Ishikawa (cell line): Measurements from ENCODE around the gene CYP24A1.

Experiments
- RAD21 ChIP-seq: IDR thresholded peaks from 2 replicates; pipeline ENCODE4 v1.6.1; 2012; ENCODE audit warnings: low read depth
- TF ChIP-seq, protein P1 (sequence below): IDR thresholded peaks from 2 replicates; pipeline ENCODE4 v1.6.1; 2012; ENCODE audit warnings: low read depth, mild to moderate bottlenecking

DNA sequence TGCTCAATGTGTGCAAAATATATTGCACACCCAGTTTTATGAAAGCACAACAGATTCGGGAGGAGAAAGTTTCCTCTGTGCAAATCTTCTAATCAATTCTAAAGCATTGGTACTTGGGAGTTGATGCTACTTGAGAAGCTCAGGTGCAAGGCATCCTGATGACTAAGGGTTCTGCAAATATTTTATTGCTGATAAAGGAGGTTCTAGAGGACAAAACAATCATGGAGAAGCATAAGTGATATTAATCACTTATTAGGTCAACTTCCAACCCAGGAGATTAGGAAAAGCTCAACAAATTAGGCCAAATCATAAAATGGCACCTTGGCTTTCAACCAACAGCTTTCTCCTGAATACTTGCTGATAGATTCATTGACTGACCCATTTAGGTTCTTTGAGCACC, 27.1 kb downstream of the CYP24A1 start:
- TF ChIP-seq, protein P1, sequence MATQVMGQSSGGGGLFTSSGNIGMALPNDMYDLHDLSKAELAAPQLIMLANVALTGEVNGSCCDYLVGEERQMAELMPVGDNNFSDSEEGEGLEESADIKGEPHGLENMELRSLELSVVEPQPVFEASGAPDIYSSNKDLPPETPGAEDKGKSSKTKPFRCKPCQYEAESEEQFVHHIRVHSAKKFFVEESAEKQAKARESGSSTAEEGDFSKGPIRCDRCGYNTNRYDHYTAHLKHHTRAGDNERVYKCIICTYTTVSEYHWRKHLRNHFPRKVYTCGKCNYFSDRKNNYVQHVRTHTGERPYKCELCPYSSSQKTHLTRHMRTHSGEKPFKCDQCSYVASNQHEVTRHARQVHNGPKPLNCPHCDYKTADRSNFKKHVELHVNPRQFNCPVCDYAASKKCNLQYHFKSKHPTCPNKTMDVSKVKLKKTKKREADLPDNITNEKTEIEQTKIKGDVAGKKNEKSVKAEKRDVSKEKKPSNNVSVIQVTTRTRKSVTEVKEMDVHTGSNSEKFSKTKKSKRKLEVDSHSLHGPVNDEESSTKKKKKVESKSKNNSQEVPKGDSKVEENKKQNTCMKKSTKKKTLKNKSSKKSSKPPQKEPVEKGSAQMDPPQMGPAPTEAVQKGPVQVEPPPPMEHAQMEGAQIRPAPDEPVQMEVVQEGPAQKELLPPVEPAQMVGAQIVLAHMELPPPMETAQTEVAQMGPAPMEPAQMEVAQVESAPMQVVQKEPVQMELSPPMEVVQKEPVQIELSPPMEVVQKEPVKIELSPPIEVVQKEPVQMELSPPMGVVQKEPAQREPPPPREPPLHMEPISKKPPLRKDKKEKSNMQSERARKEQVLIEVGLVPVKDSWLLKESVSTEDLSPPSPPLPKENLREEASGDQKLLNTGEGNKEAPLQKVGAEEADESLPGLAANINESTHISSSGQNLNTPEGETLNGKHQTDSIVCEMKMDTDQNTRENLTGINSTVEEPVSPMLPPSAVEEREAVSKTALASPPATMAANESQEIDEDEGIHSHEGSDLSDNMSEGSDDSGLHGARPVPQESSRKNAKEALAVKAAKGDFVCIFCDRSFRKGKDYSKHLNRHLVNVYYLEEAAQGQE, result no peak
- TF ChIP-seq RAD21, result no peak
